Bronchial epithelial cell (primary cell): ENCODE data around the gene TBX2. TPM values are rescaled to one million over a fixed set of nuclear protein-coding genes. Genes with fewer than 3 reads are reported as not detected.

Experiments used
- DNase-seq: peaks from one replicate; pipeline ENCODE4 v3.0.0-alpha.2; 2010; ENCODE audit warnings: low read depth
- FAIRE-seq: peaks from 2 replicates; lab custom pipeline; 2011; peaks lifted over from hg19 to GRCh38; lab: Jason Lieb, UNC
- H3K27me3 ChIP-seq: 2 replicates; pipeline ENCODE4 v1.5.1; 2011; ENCODE audit warnings: low read length; ENCODE audit not compliant: control insufficient read depth, insufficient read depth
- H3K36me3 ChIP-seq: 2 replicates; pipeline ENCODE4 v1.5.1; 2011; ENCODE audit warnings: low read length; ENCODE audit not compliant: control insufficient read depth, insufficient read depth
- H3K4me3 ChIP-seq: 2 replicates; pipeline ENCODE4 v1.5.1; 2011; ENCODE audit warnings: mild to moderate bottlenecking, low read depth, low read length, control low read depth
- CTCF ChIP-seq: IDR thresholded peaks from 2 replicates; pipeline ENCODE4 v1.5.1; 2011; ENCODE audit warnings: mild to moderate bottlenecking, moderate library complexity, low read length, control low read depth, inconsistent platforms; ENCODE audit not compliant: insufficient read depth, severe bottlenecking
- total RNA-seq: library from RNA; depleted of rRNA; stranded (reverse); fragments of >200 nt; gene quantifications from 2 replicates; pipeline ENCODE4 v1.2.1, GENCODE V29; 2014

TBX2 gene
- total RNA-seq, 1 donor from 2014 or later: 0.26 TPM

GRCh38 chr17:61401389-61402072 lies 1.9 kb downstream of the TBX2 start:
- FAIRE-seq (no peak), DNase-seq (no peak)
- TF ChIP-seq CTCF: no peak
- H3K36me3 ChIP-seq: no peaks in the 10 kb centered on the region
- no peak overlapping the region for H3K4me3 ChIP-seq
- H3K27me3 ChIP-seq: peaks cover 66% of the 10 kb centered on the region

- H3K4me3 ChIP-seq: no peak overlapping the region
- H3K36me3 ChIP-seq: no peaks in the 10 kb centered on the region
- TF ChIP-seq CTCF: no peak
- DNase-seq (no peak), FAIRE-seq (no peak)
- H3K27me3 ChIP-seq: peaks cover 64% of the 10 kb centered on the region
Observed at GRCh38 chr17:61402073-61402541, 2.5 kb downstream of the TBX2 start.

GRCh38 chr17:61402978-61403800 lies 3.5 kb downstream of the TBX2 start:
- FAIRE-seq (no peak), DNase-seq (no peak)
- H3K27me3 ChIP-seq: peaks cover 59% of the 10 kb centered on the region
- no peak for TF ChIP-seq CTCF
- H3K36me3 ChIP-seq: no peaks in the 10 kb centered on the region
- no peak overlapping the region for H3K4me3 ChIP-seq

- Histone ChIP-seq H3K36me3 (no peaks in the 10 kb centered on the region), H3K4me3 (no peak overlapping the region), H3K27me3 (peaks cover 52% of the 10 kb centered on the region)
- peak; percentile 70 for DNase-seq
- FAIRE-seq: peak; percentile 23
- TF ChIP-seq CTCF: no peak
Observed at GRCh38 chr17:61403801-61404662, 4.4 kb downstream of the TBX2 start.

- DNase-seq (no peak), FAIRE-seq (no peak)
- no peak overlapping the region for H3K4me3 ChIP-seq
- H3K27me3 ChIP-seq: peaks cover 50% of the 10 kb centered on the region
- TF ChIP-seq CTCF: no peak
- H3K36me3 ChIP-seq: no peaks in the 10 kb centered on the region
Observed at GRCh38 chr17:61404663-61404912, 4.9 kb downstream of the TBX2 start.
